Measurements from ENCODE around the gene CANX. TPM values are rescaled to one million over a fixed set of nuclear protein-coding genes. Genes with fewer than 3 reads are reported as not detected.
A peak's percentile ranks its signal among the peaks of the same experiment; 100 is the strongest.

Gene CANX
- total and polyA plus RNA-seq, 11 donors: 81.6 to 699 (median 473) TPM

GRCh38 chr5:179766726-179767455, 68.1 kb downstream of the CANX start:
- Histone ChIP-seq H3K9me3 (no peaks in the 10 kb centered on the region), H3K4me1 (peaks cover 0 to 79% (median 47%) of the 10 kb centered on the region in 12 donors), H3K36me3 (peaks cover 0 to 68% (median 58%) of the 10 kb centered on the region in 9 donors), H3K27me3 (no peaks in the 10 kb centered on the region), H3K4me3 (no peak overlapping the region), H3K27ac (peak overlapping the region in 6 of 12 donors; percentile 19 to 75 (median 52))
- intact Hi-C loops (cut with DNase I): loop anchor here in 1 of 10 donors (10.0 kb wide), 2 partner anchors 88 to 138 kb away; partner anchors contain the start of genes MRNIP and TBC1D9B
- TF ChIP-seq POLR2A (IDR thresholded peaks at IDR 0.05): no peak
- no peak for TF ChIP-seq CTCF (IDR thresholded peaks at IDR 0.05)
- no peak for ATAC-seq
- WGBS, 4 donors: 66 to 73% (median 68%) methylated on average over 12 of the region's 12 CpGs
- DNase-seq: no peak

- intact Hi-C loops (cut with DNase I): loop anchor here in 1 of 10 donors (10.0 kb wide), 2 partner anchors 87 to 137 kb away; partner anchors contain the start of genes MRNIP and TBC1D9B
- TF ChIP-seq POLR2A (IDR thresholded peaks at IDR 0.05) (no peak), CTCF (IDR thresholded peaks at IDR 0.05) (no peak)
- H3K27ac ChIP-seq: no peak overlapping the region
- H3K9me3 ChIP-seq: no peaks in the 10 kb centered on the region
- DNase-seq (no peak), ATAC-seq (no peak)
- no peak overlapping the region for H3K4me3 ChIP-seq
- peaks cover 0 to 71% (median 40%) of the 10 kb centered on the region in 12 donors for H3K4me1 ChIP-seq
- H3K27me3 ChIP-seq: no peaks in the 10 kb centered on the region
- 85 to 90% (median 90%) methylated on average over 9 of the region's 9 CpGs for whole genome bisulfite sequencing, 4 donors
- H3K36me3 ChIP-seq: peaks cover 0 to 75% (median 65%) of the 10 kb centered on the region in 9 donors
These were observed 68.8 kb downstream of the CANX start for GRCh38 chr5:179767496-179768100.

- Histone ChIP-seq H3K4me1 (peaks cover 0 to 62% (median 32%) of the 10 kb centered on the region in 12 donors), H3K36me3 (peaks cover 2 to 84% (median 74%) of the 10 kb centered on the region in 9 donors), H3K9me3 (no peaks in the 10 kb centered on the region), H3K27ac (peak overlapping the region in 1 of 12 donors; percentile 32), H3K27me3 (no peaks in the 10 kb centered on the region), H3K4me3 (no peak overlapping the region)
- ATAC-seq (peak in 3 of 4 donors; percentile 46 to 63 (median 53)), DNase-seq (no peak)
- intact Hi-C loops (cut with DNase I): loop anchor here in 1 of 10 donors (10.0 kb wide), 2 partner anchors 86 to 136 kb away; partner anchors contain the start of genes MRNIP and TBC1D9B
- 69 to 86% (median 79%) methylated on average over 18 of the region's 18 CpGs for WGBS, 4 donors
- TF ChIP-seq CTCF (IDR thresholded peaks at IDR 0.05): peak in 7 of 12 donors; percentile 12 to 36 (median 27)
- no peak for TF ChIP-seq POLR2A (IDR thresholded peaks at IDR 0.05)
These were observed 69.7 kb downstream of the CANX start for GRCh38 chr5:179768326-179769085.
